ENCODE measurements around the gene SYNE1. TPM values are rescaled to one million over a fixed set of nuclear protein-coding genes. Genes with fewer than 3 reads are reported as not detected.
"Not testable (repeated sequence)": the region's sequence is repeated elsewhere in the genome, so short reads cannot be mapped to it uniquely, and the experiment has no call there.

Gene SYNE1
- total RNA-seq, 1 experiment from 2014 or later, result 6.5 TPM

DNA sequence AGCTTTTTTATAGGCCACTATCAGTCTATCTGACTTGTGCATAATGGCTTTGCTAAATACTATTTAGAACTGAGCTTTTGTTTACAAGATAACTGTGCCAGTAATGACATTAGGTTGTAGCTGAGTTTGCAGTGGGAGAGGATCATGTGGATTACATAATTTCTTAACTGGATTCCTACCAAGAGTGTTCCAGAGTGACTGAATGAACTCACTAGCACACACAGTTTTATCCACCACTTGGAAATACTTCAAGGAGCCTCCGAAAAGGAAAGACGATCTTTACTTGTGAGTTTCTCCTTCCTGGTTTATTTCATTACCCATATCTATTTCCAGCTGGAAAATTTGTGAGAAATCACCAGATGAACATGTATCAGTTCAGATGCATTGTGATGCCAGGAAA is 10.9 kb upstream of the SYNE1 start:
- Mint-ChIP-seq H3K4me1 (peaks cover 18% of the 10 kb centered on the region), H3K4me3 (no peak overlapping the region), H3K27me3 (ENCODE audit: low read depth) (no peaks in the 10 kb centered on the region), H3K9me3 (no peaks in the 10 kb centered on the region), H3K27ac (no peak overlapping the region), H3K36me3 (no peaks in the 10 kb centered on the region)
- ChIA-PET CTCF (no interaction called here), POLR2A (interaction anchor here (0.6 kb wide), 1 partner anchor 761 kb away, joined by 4 read pairs; no protein-coding TSS in a partner anchor)
- no peak for TF ChIP-seq ELF4 (CRISPR knock-in tag; IDR thresholded peaks at IDR 0.05; ENCODE audit: low read depth)
- no peak for TF ChIP-seq FOXP1 (CRISPR knock-in tag; IDR thresholded peaks at IDR 0.05; ENCODE audit: borderline replicate concordance)
- TF ChIP-seq IRF2 (CRISPR knock-in tag; IDR thresholded peaks at IDR 0.05; ENCODE audit: borderline replicate concordance, low read depth), result no peak
- TF ChIP-seq, protein P1, sequence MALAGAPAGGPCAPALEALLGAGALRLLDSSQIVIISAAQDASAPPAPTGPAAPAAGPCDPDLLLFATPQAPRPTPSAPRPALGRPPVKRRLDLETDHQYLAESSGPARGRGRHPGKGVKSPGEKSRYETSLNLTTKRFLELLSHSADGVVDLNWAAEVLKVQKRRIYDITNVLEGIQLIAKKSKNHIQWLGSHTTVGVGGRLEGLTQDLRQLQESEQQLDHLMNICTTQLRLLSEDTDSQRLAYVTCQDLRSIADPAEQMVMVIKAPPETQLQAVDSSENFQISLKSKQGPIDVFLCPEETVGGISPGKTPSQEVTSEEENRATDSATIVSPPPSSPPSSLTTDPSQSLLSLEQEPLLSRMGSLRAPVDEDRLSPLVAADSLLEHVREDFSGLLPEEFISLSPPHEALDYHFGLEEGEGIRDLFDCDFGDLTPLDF (CRISPR knock-in tag; IDR thresholded peaks at IDR 0.05), result no peak
- DNase-seq (ENCODE audit: low spot score) (no peak), ATAC-seq (no peak)

DNA sequence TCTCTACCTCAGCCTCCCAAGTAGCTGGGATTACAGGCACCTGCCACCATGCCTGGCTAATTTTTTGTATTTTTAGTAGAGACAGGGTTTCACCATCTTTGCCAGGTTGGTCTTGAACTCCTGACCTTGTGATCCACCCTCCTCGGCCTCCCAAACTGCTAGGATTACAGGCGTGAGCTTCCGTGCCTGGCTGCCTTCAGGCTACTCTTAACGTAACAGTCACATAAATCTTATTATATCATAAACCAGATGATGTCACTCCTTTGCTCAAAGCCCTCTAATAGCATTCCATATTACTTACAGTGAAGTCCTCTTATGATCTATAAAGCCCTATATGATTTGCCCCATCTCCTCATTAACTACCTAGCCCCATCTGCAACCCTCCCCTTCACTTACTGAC is 9.6 kb upstream of the SYNE1 start:
- H3K9me3 Mint-ChIP-seq; DNase-seq (ENCODE audit: low spot score); CTCF ChIA-PET; POLR2A ChIA-PET; ATAC-seq; H3K4me3 Mint-ChIP-seq; H3K27me3 Mint-ChIP-seq (ENCODE audit: low read depth); H3K36me3 Mint-ChIP-seq; H3K27ac Mint-ChIP-seq: not testable (repeated sequence)
- H3K4me1 Mint-ChIP-seq, result peaks cover 11% of the 10 kb centered on the region

DNA sequence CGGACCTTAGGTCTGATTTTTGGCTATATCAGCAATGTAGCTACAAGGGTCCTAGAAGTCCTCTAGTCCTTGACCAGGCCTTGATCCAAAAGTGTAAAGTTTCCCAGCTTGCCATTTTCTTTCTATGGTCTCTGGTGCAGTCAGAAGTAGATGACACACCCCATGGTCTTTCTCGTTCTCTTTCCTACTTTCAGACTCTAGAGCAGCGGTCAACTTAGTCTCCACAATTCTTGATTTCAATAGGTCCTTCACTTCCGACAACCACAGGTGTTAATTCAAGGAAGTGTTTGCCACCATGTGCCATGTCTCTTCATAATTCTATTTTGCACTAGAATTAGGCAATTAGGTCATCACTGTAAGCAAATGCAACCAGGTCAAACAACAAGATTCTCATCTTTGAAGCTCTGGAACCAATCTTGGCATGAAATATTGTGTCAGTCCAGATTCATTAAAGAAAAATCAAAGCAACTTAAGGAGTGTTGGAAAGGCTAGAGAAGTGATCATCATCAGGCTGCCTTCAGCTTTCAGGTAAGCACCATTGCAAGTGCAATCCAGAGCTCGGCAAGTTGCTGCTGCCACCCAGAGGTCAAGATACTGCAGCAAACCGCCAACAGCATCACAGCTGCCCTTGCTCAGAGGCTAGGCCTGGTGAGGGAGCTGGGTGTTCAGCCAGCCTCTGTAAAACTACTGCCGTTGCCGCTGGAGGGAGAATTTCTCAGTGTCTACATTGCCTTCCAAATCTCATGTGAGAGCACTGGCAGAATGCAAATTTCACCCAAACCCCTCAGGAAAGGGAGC is 5.6 kb upstream of the SYNE1 start:
- Mint-ChIP-seq H3K4me3 (no peak overlapping the region), H3K4me1 (peaks cover 12% of the 10 kb centered on the region), H3K36me3 (no peaks in the 10 kb centered on the region; the same call in 1 of the 2 replicates), H3K9me3 (no peaks in the 10 kb centered on the region), H3K27me3 (ENCODE audit: low read depth) (peaks cover 15% of the 10 kb centered on the region), H3K27ac (peak overlapping the region; percentile 80)
- TF ChIP-seq, protein P2, sequence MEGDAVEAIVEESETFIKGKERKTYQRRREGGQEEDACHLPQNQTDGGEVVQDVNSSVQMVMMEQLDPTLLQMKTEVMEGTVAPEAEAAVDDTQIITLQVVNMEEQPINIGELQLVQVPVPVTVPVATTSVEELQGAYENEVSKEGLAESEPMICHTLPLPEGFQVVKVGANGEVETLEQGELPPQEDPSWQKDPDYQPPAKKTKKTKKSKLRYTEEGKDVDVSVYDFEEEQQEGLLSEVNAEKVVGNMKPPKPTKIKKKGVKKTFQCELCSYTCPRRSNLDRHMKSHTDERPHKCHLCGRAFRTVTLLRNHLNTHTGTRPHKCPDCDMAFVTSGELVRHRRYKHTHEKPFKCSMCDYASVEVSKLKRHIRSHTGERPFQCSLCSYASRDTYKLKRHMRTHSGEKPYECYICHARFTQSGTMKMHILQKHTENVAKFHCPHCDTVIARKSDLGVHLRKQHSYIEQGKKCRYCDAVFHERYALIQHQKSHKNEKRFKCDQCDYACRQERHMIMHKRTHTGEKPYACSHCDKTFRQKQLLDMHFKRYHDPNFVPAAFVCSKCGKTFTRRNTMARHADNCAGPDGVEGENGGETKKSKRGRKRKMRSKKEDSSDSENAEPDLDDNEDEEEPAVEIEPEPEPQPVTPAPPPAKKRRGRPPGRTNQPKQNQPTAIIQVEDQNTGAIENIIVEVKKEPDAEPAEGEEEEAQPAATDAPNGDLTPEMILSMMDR (IDR thresholded peaks at IDR 0.05), result peak; percentile 20; the same call in 1 of the 2 replicates
- no peak for TF ChIP-seq GTF2I (CRISPR knock-in tag; conservative IDR thresholded peaks at IDR 0.05)
- TF ChIP-seq PRRX2 (CRISPR knock-in tag; IDR thresholded peaks at IDR 0.05), result 0 out of 2 replicates have a peak, but pooled peaks have one; percentile 44
- DNase-seq (ENCODE audit: low spot score) (peak; percentile 79), ATAC-seq (peak; percentile 100)
- POLR2A ChIA-PET, result no interaction called here
- CTCF ChIA-PET, result interaction anchor here (0.6 to 2.3 kb wide), 32 partner anchors 9 to 335 kb away, joined by 3 to 30 read pairs (median 4); partner anchors contain the start of gene MYCT1

DNA sequence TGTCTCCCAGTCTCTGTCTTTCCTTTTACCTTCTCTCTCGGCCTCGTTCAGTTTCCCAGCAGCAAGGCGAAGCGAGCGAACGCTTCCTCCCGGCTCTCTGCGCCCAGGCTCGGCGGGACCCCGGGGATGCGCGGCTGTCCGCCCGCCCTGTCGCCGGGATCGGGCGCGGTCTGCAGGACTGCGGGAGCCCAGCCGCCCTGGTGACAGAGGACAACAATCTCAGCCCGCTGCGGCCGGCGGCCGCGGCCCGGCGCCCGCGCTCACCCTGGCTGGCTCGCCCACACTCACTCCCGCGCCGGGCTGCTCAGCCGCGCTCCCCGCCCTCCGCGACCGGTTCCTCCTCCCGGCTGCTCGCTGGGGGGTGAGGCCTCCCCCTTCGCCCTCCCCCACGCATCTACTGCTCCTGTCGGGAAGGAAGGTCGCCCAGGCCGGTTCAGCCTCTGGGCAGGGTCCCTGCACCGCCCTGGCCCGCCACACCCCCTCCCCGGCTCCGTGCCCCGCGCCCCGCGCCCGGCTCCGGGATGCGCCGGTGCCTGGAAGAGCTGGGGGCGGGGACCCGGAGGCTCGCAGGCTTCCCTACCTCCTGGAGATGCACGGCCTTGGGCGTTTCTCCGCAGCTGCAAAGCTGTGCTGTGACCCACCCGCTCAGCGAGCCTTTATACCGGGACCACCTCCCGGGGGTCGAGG is 410 bp downstream of the SYNE1 start:
- CTCF ChIA-PET, result interaction anchor here (1.6 kb wide), 1 partner anchor 41 kb away, joined by 4 read pairs; no protein-coding TSS in a partner anchor
- TF ChIP-seq, protein P3, sequence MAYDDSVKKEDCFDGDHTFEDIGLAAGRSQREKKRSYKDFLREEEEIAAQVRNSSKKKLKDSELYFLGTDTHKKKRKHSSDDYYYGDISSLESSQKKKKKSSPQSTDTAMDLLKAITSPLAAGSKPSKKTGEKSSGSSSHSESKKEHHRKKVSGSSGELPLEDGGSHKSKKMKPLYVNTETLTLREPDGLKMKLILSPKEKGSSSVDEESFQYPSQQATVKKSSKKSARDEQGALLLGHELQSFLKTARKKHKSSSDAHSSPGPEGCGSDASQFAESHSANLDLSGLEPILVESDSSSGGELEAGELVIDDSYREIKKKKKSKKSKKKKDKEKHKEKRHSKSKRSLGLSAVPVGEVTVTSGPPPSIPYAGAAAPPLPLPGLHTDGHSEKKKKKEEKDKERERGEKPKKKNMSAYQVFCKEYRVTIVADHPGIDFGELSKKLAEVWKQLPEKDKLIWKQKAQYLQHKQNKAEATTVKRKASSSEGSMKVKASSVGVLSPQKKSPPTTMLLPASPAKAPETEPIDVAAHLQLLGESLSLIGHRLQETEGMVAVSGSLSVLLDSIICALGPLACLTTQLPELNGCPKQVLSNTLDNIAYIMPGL (CRISPR knock-in tag; IDR thresholded peaks at IDR 0.05), result peak; percentile 70; the same call in 1 of the 2 replicates
- TF ChIP-seq ELF4 (CRISPR knock-in tag; IDR thresholded peaks at IDR 0.05; ENCODE audit: low read depth) (no peak), SP1 (CRISPR knock-in tag; conservative IDR thresholded peaks at IDR 0.05) (peak; percentile 12; the same call in 1 of the 2 replicates), GABPB1 (CRISPR knock-in tag; IDR thresholded peaks at IDR 0.05) (no peak), SMAD3 (CRISPR knock-in tag; IDR thresholded peaks at IDR 0.05; ENCODE audit: borderline replicate concordance) (no peak), NR1H2 (CRISPR knock-in tag; IDR thresholded peaks at IDR 0.05) (no peak), ZNF263 (CRISPR knock-in tag; IDR thresholded peaks at IDR 0.05; ENCODE audit: low read depth) (no peak)
- TF ChIP-seq, protein P4, sequence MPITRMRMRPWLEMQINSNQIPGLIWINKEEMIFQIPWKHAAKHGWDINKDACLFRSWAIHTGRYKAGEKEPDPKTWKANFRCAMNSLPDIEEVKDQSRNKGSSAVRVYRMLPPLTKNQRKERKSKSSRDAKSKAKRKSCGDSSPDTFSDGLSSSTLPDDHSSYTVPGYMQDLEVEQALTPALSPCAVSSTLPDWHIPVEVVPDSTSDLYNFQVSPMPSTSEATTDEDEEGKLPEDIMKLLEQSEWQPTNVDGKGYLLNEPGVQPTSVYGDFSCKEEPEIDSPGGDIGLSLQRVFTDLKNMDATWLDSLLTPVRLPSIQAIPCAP (CRISPR knock-in tag; IDR thresholded peaks at IDR 0.05), result no peak
- H3K27ac Mint-ChIP-seq, result no peak overlapping the region

More for the DNA sequence above, 410 bp downstream of the SYNE1 start:
- Mint-ChIP-seq H3K27me3 (ENCODE audit: low read depth) (peaks cover 46% of the 10 kb centered on the region), H3K9me3 (no peaks in the 10 kb centered on the region), H3K4me3 (peak overlapping the region; percentile 92), H3K36me3 (no peaks in the 10 kb centered on the region; the same call in 1 of the 2 replicates), H3K4me1 (peaks cover 21% of the 10 kb centered on the region)
- ATAC-seq, result peak; percentile 71
- peak; percentile 50 for DNase-seq (ENCODE audit: low spot score)
- POLR2A ChIA-PET, result no interaction called here

All from WTC11 (cell line).